Measurements from ENCODE around the gene TRIM47. TPM values are rescaled to one million over a fixed set of nuclear protein-coding genes. Genes with fewer than 3 reads are reported as not detected.
A peak's percentile ranks its signal among the peaks of the same experiment; 100 is the strongest.

Gene TRIM47
- total and polyA plus RNA-seq, 2 of the 13 experiments (the other 11 are each of a cell fraction or from before 2014, with no cell fraction given) = 33.5 to 82.0 TPM

- TF ChIP-seq HNF4A (CRISPR knock-in tag; IDR thresholded peaks at IDR 0.05) (0 out of 2 replicates have a peak, but pooled peaks have one; percentile 3), ZNF768 (CRISPR knock-in tag; IDR thresholded peaks at IDR 0.05) (peak; percentile 70; the same call in 1 of the 2 replicates)
Observed at GRCh38 chr17:75915268-75915667, 36.9 kb upstream of the TRIM47 start (continued).

DNA sequence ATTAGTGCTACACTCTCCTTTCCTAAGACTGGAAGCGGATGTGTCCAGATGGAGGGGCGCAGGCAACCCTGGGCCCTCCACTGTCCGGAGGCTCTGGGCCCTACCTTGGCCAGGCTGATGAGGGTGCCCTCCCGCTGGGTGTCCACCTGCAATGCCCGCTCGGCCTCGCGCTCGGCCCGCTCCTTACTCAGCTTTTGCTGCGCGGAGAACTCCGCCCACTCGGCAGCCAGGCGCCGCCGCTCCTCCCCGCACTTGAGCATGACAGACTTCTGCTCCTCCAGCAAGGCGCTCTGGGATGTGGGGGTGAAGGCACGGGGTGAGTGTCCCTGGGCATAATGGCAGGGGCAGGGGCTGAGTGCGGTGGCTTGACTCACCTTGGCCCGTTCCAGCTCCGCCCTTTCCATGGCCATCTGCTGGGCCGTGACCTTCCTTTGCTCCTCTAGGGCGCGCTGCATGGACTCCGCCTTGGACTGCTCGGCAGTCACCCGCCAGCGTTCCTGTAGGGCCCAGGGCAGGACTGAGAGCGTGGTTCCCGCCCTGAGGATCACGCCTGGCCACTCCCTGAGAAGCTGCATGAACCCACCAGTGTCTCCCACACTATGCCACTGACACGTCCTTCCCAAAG lies 36.4 kb upstream of the TRIM47 start:
- in situ Hi-C loops (cut with HindIII; ENCODE audit: extremely low pct_ligation_motif_present, low pct_unique_long_range_greater_than_20kb) (no loop called here), intact Hi-C loops (cut with micrococcal nuclease; ENCODE audit: unreplicated experiment) (no loop called here)
- POLR2A ChIA-PET = interaction anchor here (1.0 to 2.7 kb wide), 4 partner anchors 10 to 89 kb away, joined by 3 to 12 read pairs (median 4); partner anchors contain the start of genes FBF1 and MRPL38
- FAIRE-seq (peak; percentile 55), ATAC-seq (peak; percentile 86), DNase-seq (ENCODE audit: low spot score) (peak; percentile 50)
- Histone ChIP-seq H3K9me3 (ENCODE audit: low read length) (no peaks in the 10 kb centered on the region), H3K4me2 (ENCODE audit: low read depth, low read length) (peak overlapping the region; percentile 14; the same call in 1 of the 2 replicates), H3K79me2 (ENCODE audit: insufficient read depth, low read length) (no peaks in the 10 kb centered on the region), H3K27ac (ENCODE audit: extremely low read length, insufficient read depth, low read length) (no peak overlapping the region), H3K36me3 (replicated peaks in 1 of 2; ENCODE audit: control insufficient read depth in 1 of 2, insufficient read depth in 2 of 2, low read length in 2 of 2) (no peaks in the 10 kb centered on the region), H3K27me3 (ENCODE audit: control insufficient read depth in 1 of 2, insufficient read depth in 2 of 2, low read length in 2 of 2) (no peaks in the 10 kb centered on the region), H4K20me1 (ENCODE audit: insufficient read depth, low read length) (no peaks in the 10 kb centered on the region), H3K9ac (ENCODE audit: insufficient read depth, low read depth, low read length) (no peak overlapping the region), H3K4me1 (ENCODE audit: insufficient read depth, low read length) (peaks cover 28% of the 10 kb centered on the region), H2AFZ (ENCODE audit: low read length) (no peak overlapping the region), H3K4me3 (replicated peaks in 1 of 3; ENCODE audit: insufficient read depth in 1 of 3, low read depth in 2 of 3, low read length in 3 of 3) (no peak overlapping the region; a peak in 1 of 6 replicates)
- CTCF ChIA-PET (ENCODE audit: low intra/inter-chr PET ratio, low total read pairs) = no interaction called here
- BruUV-seq (replicated peaks) = no TSS peak
- WGBS (ENCODE audit: low lambda C conversion rate) = 90% methylated on average over 21 of the region's 34 CpGs
- TF ChIP-seq ZBTB44 (CRISPR knock-in tag; IDR thresholded peaks at IDR 0.05) = no peak
- TF ChIP-seq ESRRA (CRISPR knock-in tag; IDR thresholded peaks at IDR 0.05; ENCODE audit: low read depth) = peak; percentile 50; the same call in 1 of the 2 replicates
- TF ChIP-seq HOXA7 (CRISPR knock-in tag; IDR thresholded peaks at IDR 0.05) = no peak
- TF ChIP-seq ZNF264 (CRISPR knock-in tag; IDR thresholded peaks at IDR 0.05) = no peak
- no peak for TF ChIP-seq PRMT3 (CRISPR knock-in tag; IDR thresholded peaks at IDR 0.05; ENCODE audit: borderline replicate concordance, low read depth)
- TF ChIP-seq, protein P1, sequence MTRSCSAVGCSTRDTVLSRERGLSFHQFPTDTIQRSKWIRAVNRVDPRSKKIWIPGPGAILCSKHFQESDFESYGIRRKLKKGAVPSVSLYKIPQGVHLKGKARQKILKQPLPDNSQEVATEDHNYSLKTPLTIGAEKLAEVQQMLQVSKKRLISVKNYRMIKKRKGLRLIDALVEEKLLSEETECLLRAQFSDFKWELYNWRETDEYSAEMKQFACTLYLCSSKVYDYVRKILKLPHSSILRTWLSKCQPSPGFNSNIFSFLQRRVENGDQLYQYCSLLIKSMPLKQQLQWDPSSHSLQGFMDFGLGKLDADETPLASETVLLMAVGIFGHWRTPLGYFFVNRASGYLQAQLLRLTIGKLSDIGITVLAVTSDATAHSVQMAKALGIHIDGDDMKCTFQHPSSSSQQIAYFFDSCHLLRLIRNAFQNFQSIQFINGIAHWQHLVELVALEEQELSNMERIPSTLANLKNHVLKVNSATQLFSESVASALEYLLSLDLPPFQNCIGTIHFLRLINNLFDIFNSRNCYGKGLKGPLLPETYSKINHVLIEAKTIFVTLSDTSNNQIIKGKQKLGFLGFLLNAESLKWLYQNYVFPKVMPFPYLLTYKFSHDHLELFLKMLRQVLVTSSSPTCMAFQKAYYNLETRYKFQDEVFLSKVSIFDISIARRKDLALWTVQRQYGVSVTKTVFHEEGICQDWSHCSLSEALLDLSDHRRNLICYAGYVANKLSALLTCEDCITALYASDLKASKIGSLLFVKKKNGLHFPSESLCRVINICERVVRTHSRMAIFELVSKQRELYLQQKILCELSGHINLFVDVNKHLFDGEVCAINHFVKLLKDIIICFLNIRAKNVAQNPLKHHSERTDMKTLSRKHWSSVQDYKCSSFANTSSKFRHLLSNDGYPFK (CRISPR knock-in tag; IDR thresholded peaks at IDR 0.05; ENCODE audit: borderline replicate concordance) = no peak
- TF ChIP-seq SIX4 (CRISPR knock-in tag; IDR thresholded peaks at IDR 0.05) = no peak
- no peak for TF ChIP-seq KLF15 (CRISPR knock-in tag; IDR thresholded peaks at IDR 0.05; ENCODE audit: borderline replicate concordance)
- TF ChIP-seq HOXA3 (CRISPR knock-in tag; IDR thresholded peaks at IDR 0.05) = no peak
- TF ChIP-seq ZNF891 (CRISPR knock-in tag; IDR thresholded peaks at IDR 0.05) = 0 out of 2 replicates have a peak, but pooled peaks have one; percentile 55
- TF ChIP-seq ZNF792 (CRISPR knock-in tag; IDR thresholded peaks at IDR 0.05) = no peak
- TF ChIP-seq GATAD2A (CRISPR knock-in tag; IDR thresholded peaks at IDR 0.05) = 0 out of 2 replicates have a peak, but pooled peaks have one; percentile 11
- TF ChIP-seq, protein P2, sequence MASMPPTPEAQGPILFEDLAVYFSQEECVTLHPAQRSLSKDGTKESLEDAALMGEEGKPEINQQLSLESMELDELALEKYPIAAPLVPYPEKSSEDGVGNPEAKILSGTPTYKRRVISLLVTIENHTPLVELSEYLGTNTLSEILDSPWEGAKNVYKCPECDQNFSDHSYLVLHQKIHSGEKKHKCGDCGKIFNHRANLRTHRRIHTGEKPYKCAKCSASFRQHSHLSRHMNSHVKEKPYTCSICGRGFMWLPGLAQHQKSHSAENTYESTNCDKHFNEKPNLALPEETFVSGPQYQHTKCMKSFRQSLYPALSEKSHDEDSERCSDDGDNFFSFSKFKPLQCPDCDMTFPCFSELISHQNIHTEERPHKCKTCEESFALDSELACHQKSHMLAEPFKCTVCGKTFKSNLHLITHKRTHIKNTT (CRISPR knock-in tag; IDR thresholded peaks at IDR 0.05) = no peak
- no peak for TF ChIP-seq ZFY (CRISPR knock-in tag; IDR thresholded peaks at IDR 0.05)
- no peak for TF ChIP-seq FLYWCH1 (CRISPR knock-in tag; IDR thresholded peaks at IDR 0.05)

Data from HepG2 (cell line).